Mucosa of descending colon (tissue), 3 donors: ENCODE results near the gene CACNA1S. TPM values are rescaled to one million over a fixed set of nuclear protein-coding genes. Genes with fewer than 3 reads are reported as not detected.

Experiments used
- ATAC-seq: fragments of 200-7000 bp; cut with Tn5 transposase; one replicate; pipeline ENCODE4 v1.9.1; 2020; ENCODE audit warnings: mild to moderate bottlenecking, moderate library complexity
- DNase-seq, 3 donors: peaks; one replicate each; pipeline ENCODE4 v3.0.0-alpha.2; 2020
- H3K36me3 ChIP-seq: fragments of 200-600 bp; one replicate; pipeline ENCODE4 v1.8.0; 2021; ENCODE audit warnings: low read depth, mild to moderate bottlenecking
- H3K4me1 ChIP-seq: fragments of 200-600 bp; one replicate; pipeline ENCODE4 v1.8.0; 2021; ENCODE audit warnings: low read depth, mild to moderate bottlenecking
- H3K4me3 ChIP-seq: fragments of 200-600 bp; one replicate; pipeline ENCODE4 v1.8.0; 2021; ENCODE audit warnings: mild to moderate bottlenecking
- H3K9me3 ChIP-seq: fragments of 200-600 bp; one replicate; pipeline ENCODE4 v1.8.0; 2021; ENCODE audit warnings: mild to moderate bottlenecking
- CTCF ChIP-seq: fragments of 200-600 bp; IDR thresholded peaks from one replicate; pipeline ENCODE4 v1.8.0; 2022; ENCODE audit warnings: antibody characterized with exemption, mild to moderate bottlenecking
- intact Hi-C, 2 donors: fragments of 100-400 bp; cut with DNase I in 1 of 2; cut with micrococcal nuclease in 1 of 2; formaldehyde crosslinking; loops; one replicate each; pipeline versions ENCODE4 v1.11.0 to v1.11.1; 2022; cut with DNase I, micrococcal nuclease
- long read RNA-seq, 2 donors: library from polyadenylated mRNA; unstranded; transcript quantifications; one replicate each; pipeline ENCODE4 v2.0.0, GENCODE V29; 2019 to 2021
- total RNA-seq, 3 donors: library from RNA; stranded (reverse); fragmentation: NEBNext Ultra II Directional in 2 of 3; extraction: Animal tissue kit (Norgen Biotek cat#: 25700) in 2 of 3; gene quantifications; one replicate each; pipeline versions ENCODE4 v1.2.1 to v1.2.4, GENCODE V29; 2021 to 2023
- donor health status: DM: no; HTN: no; CAD: no; lungs with moderate emphysema.
- donor health status: DM: no; HTN: no; CAD: no.
- donor health status: DM: no; HTN: yes; CAD: no.

CACNA1S gene
- not detected for total RNA-seq
- long read RNA-seq, donor 1, result 0 reads
- long read RNA-seq, donor 2, result 0 reads

GRCh38 chr1:201112173-201112731 is at the start of gene CACNA1S:
TSS of gene CACNA1S (minus strand) at chr1:201112426. CDS start at chr1:201112339, 87 bp downstream.
- intact Hi-C loops, result loop anchor here in 1 of 2 donors (5.0 kb wide), 1 partner anchor 140 kb away; no protein-coding TSS in a partner anchor

DNA sequence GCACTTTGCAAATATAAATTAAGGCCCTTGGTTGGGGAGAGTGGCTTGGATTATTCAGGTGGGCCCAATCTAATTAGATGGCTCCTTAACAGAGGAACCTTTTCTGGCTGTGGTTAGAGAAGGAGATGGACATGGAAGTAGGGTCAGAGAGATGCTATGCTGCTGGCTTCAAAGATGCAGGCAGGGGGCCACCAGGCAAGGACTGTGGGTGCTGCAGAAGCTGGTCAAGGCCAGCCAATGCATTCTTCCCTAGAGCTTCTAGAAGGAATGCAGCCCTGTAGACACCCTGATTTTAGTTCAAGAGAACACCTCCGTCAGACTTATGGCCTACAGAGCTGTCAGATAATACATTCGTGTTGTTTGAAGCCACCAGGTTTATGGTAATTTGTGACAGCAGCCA is 45.7 kb upstream of the CACNA1S start:
- Histone ChIP-seq H3K36me3 (no peaks in the 10 kb centered on the region), H3K4me3 (no peak overlapping the region), H3K4me1 (peaks cover 8% of the 10 kb centered on the region), H3K9me3 (no peaks in the 10 kb centered on the region)
- DNase-seq, result no peak
- TF ChIP-seq CTCF, result no peak
- no peak for ATAC-seq
- intact Hi-C loops, result no loop called here

More at GRCh38 chr1:201112173-201112731, at the start of gene CACNA1S:
- no peak for ATAC-seq
- no peak within 1 kb of the TSS for H3K4me3 ChIP-seq
- no peak for TF ChIP-seq CTCF
- H3K9me3 ChIP-seq, result no peaks in the 10 kb centered on the region
- peaks cover 8% of the 10 kb centered on the region for H3K4me1 ChIP-seq
- no peaks in the 10 kb centered on the region for H3K36me3 ChIP-seq
- DNase-seq, result no peak

GRCh38 chr1:201156819-201157218 is 44.6 kb upstream of the CACNA1S start:
- H3K4me1 ChIP-seq, result peaks cover 8% of the 10 kb centered on the region
- ATAC-seq, result no peak
- H3K4me3 ChIP-seq, result no peak overlapping the region
- H3K9me3 ChIP-seq, result no peaks in the 10 kb centered on the region
- H3K36me3 ChIP-seq, result no peaks in the 10 kb centered on the region
- no peak for TF ChIP-seq CTCF
- DNase-seq, result no peak
- intact Hi-C loops, result no loop called here

DNA sequence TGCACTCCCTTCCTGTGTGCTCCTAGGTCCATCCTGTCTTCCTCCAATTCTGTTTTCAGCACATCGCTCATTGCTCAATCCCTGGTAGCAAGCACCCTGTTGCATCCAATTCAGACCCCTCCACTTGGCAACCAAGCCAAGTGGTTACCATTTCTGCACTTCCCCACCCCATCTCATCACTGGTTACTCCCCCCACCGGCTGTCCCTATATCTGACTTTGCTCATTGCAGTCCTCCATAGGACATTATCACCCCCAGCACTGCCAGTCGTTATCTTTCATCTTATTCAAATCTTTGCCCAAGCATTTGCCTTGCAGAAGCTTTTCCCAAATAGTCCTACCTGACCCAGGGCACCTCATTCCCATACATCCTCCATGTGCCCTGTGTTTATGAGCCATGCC is 44.1 kb upstream of the CACNA1S start:
- intact Hi-C loops, result no loop called here
- no peak for ATAC-seq

GRCh38 chr1:201155354-201155753 is 43.1 kb upstream of the CACNA1S start:
- no peak for TF ChIP-seq CTCF
- no peaks in the 10 kb centered on the region for H3K36me3 ChIP-seq

More for the DNA sequence above, 44.1 kb upstream of the CACNA1S start:
- Histone ChIP-seq H3K36me3 (no peaks in the 10 kb centered on the region), H3K4me1 (peaks cover 8% of the 10 kb centered on the region), H3K4me3 (no peak overlapping the region), H3K9me3 (no peaks in the 10 kb centered on the region)
- no peak for TF ChIP-seq CTCF
- DNase-seq, result no peak

More at GRCh38 chr1:201155354-201155753, 43.1 kb upstream of the CACNA1S start:
- Histone ChIP-seq H3K9me3 (no peaks in the 10 kb centered on the region), H3K4me3 (no peak overlapping the region), H3K4me1 (peaks cover 8% of the 10 kb centered on the region)
- intact Hi-C loops, result no loop called here
- no peak for DNase-seq
- no peak for ATAC-seq
